Endothelial cell (in vitro differentiated cells): Measurements from ENCODE around the gene GMDS. TPM values are rescaled to one million over a fixed set of nuclear protein-coding genes. Genes with fewer than 3 reads are reported as not detected.

Experiments
- DNase-seq: peaks from one replicate; pipeline ENCODE4 v3.0.0; 2021; ENCODE audit warnings: low spot score
- H3K27ac Mint-ChIP-seq: one replicate; pipeline ENCODE4 v1.8.0; 2021; ENCODE audit warnings: mixed read lengths, inconsistent platforms; ENCODE audit not compliant: unreplicated experiment
- H3K27me3 Mint-ChIP-seq: one replicate; pipeline ENCODE4 v1.8.0; 2021; ENCODE audit warnings: mild to moderate bottlenecking, moderate library complexity, mixed read lengths, inconsistent platforms; ENCODE audit not compliant: unreplicated experiment
- H3K36me3 Mint-ChIP-seq: one replicate; pipeline ENCODE4 v1.8.0; 2021; ENCODE audit warnings: mild to moderate bottlenecking, low read depth, mixed read lengths, inconsistent platforms; ENCODE audit not compliant: unreplicated experiment
- H3K4me1 Mint-ChIP-seq: one replicate; pipeline ENCODE4 v1.8.0; 2021; ENCODE audit warnings: mild to moderate bottlenecking, mixed read lengths, inconsistent platforms; ENCODE audit not compliant: unreplicated experiment
- H3K4me3 Mint-ChIP-seq: one replicate; pipeline ENCODE4 v1.8.0; 2021; ENCODE audit warnings: mild to moderate bottlenecking, mixed read lengths, inconsistent platforms; ENCODE audit not compliant: unreplicated experiment
- H3K9me3 Mint-ChIP-seq: one replicate; pipeline ENCODE4 v1.8.0; 2021; ENCODE audit warnings: mixed read lengths, inconsistent platforms; ENCODE audit not compliant: unreplicated experiment
- CTCF ChIP-seq: fragments of 200-600 bp; sonication (generic); IDR thresholded peaks from one replicate; pipeline ENCODE4 v1.5.0; 2021; ENCODE audit warnings: antibody characterized with exemption; ENCODE audit not compliant: unreplicated experiment
- total RNA-seq: library from RNA; stranded (reverse); fragmentation: NEBNext Ultra II Directional; extraction: Animal tissue kit (Norgen Biotek cat#: 25700); gene quantifications from one replicate; pipeline ENCODE4 v1.2.1, GENCODE V29; 2021; ENCODE audit not compliant: unreplicated experiment

Gene GMDS
- total RNA-seq, 1 donor from 2014 or later = 36.0 TPM

GRCh38 chr6:1781152-1781816, 464.1 kb downstream of the GMDS start:
- no peaks in the 10 kb centered on the region for H3K9me3 Mint-ChIP-seq
- peaks cover 40% of the 10 kb centered on the region for H3K4me1 Mint-ChIP-seq
- DNase-seq = no peak
- no peak overlapping the region for H3K27ac Mint-ChIP-seq
- no peak for TF ChIP-seq CTCF
- no peak overlapping the region for H3K4me3 Mint-ChIP-seq
- peaks cover 4% of the 10 kb centered on the region for H3K36me3 Mint-ChIP-seq
- H3K27me3 Mint-ChIP-seq = no peaks in the 10 kb centered on the region

DNA sequence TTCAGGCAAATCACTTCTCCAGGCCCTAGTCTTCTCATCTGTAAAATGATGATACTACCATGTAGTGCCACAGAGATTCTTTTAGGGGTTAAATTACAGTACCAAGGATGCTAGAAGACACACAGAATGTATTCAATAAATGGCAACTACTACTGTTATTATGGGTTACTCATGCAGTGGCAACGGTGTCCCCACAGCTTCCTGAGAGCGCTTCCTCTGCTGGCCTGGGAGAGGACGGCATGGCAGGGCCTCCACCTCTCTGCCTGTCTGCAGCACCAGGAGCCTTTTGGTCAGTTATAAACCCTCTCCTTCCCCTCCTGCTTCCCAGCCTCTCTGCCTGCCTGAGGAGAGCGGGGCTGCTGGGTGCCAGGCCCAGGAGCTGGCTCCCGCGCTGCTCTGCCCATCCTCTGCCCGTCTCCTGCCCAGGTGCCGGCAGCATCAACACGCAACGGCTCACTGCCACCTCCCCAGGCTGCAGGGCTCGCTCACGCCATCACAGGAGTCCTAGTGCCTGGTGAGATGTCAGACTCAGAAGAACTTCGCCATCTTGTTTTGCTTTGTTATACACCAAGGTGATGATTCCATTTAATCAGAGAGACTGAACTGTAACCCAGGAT, 465.0 kb downstream of the GMDS start:
- peaks cover 4% of the 10 kb centered on the region for H3K36me3 Mint-ChIP-seq
- no peak for DNase-seq
- no peaks in the 10 kb centered on the region for H3K9me3 Mint-ChIP-seq
- no peaks in the 10 kb centered on the region for H3K27me3 Mint-ChIP-seq
- no peak for TF ChIP-seq CTCF
- peaks cover 40% of the 10 kb centered on the region for H3K4me1 Mint-ChIP-seq
- H3K27ac Mint-ChIP-seq = no peak overlapping the region
- H3K4me3 Mint-ChIP-seq = no peak overlapping the region

DNA sequence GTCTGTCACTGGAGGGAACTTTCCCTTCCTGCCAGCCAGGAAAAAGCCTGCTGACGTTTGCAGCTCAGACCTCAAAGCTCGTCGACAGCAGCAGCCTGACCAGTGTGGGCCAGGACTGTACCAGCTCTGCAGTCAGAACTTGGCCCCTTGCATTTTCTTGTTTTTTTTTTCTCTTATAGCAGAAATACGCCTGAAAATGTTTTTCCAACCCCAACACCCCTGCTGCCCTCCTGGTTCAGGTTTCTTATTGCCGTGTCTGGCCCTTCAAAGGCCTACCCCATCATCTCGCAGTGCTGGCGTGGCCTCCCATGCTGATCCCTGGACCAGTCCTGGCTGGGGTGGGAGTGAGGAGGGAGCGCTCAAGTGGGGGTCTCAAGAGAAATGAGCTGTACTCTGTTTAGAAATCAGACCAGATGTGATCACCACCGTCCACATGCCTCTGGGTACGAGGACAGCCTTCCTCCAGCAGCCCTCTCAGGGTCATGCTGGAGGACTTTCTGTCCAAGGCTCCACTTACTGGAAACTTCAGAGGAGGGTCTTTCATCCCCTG, 466.6 kb downstream of the GMDS start:
- DNase-seq = no peak
- Mint-ChIP-seq H3K27me3 (no peaks in the 10 kb centered on the region), H3K9me3 (no peaks in the 10 kb centered on the region), H3K27ac (no peak overlapping the region), H3K4me1 (peaks cover 34% of the 10 kb centered on the region), H3K4me3 (no peak overlapping the region), H3K36me3 (peaks cover 4% of the 10 kb centered on the region)
- TF ChIP-seq CTCF = no peak

DNA sequence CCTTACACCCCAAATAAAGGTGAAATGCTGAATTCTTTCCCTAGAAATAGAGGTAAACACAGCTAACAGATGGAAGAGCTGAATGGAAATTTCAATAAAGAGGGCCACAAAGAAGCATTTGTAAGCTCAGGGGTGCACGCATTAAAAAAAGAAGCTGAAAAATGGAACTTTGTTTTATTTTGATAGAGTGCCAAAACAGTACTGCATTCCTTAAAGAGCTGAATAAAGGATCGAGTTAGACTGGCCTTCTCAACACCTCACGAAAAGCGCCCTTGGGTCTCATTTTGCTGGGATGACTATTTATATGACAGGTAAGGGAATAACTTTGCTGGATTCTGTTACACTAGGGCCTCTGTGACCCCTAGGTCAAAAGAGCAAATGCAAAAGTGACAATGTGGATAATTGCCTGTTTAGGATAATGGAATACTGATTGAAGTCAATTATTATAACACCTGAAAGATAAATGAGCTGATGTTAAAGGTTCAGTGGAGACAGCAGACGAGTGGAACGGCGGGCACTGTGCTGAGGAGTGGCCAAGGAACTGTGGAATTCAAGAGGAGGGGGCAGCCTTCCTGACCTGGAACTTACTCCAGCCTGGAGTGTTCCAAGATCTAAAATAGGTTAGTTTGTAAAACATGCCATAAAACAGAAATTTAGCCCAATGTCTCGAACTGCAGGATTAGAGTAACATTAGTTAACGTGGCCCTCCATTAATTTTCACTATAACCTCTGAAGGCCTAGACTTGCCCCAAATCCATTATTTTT, 467.3 kb downstream of the GMDS start:
- Mint-ChIP-seq H3K9me3 (no peaks in the 10 kb centered on the region), H3K4me3 (no peak overlapping the region), H3K4me1 (peaks cover 34% of the 10 kb centered on the region), H3K27me3 (no peaks in the 10 kb centered on the region), H3K27ac (no peak overlapping the region), H3K36me3 (peaks cover 4% of the 10 kb centered on the region)
- no peak for DNase-seq
- no peak for TF ChIP-seq CTCF
